GM12878 (cell line): ENCODE results near the gene LRRC27. TPM values are rescaled to one million over a fixed set of nuclear protein-coding genes. Genes with fewer than 3 reads are reported as not detected.

Experiments
- ATAC-seq: fragments of 200-7000 bp; cut with Tn5 transposase; 3 replicates; pipeline ENCODE4 v1.9.1; 2020; ENCODE audit warnings: mild to moderate bottlenecking, moderate library complexity
- BruUV-seq: library from RNA; stranded (reverse); fragments of 400-500 nt; replicated peaks from 2 replicates; lab custom pipeline; 2021; lab: Mats Ljungman, UMichigan
- CTCF ChIA-PET: fragments of 300-600 bp; sonication (Branson Sonifier 250); formaldehyde crosslinking; extraction: SDS; loops from one replicate; lab custom pipeline; 2021; ENCODE audit warnings: inconsistent platforms; lab: Yijun Ruan, JAX
- POLR2A ChIA-PET: fragments of 350-600 bp; formaldehyde crosslinking; extraction: SDS; loops from one replicate; lab custom pipeline; 2021; ENCODE audit warnings: inconsistent platforms; lab: Charles Lee
- RAD21 ChIA-PET: fragments of 300-600 bp; sonication (Branson Sonifier 250); formaldehyde crosslinking; loops from one replicate; lab custom pipeline; 2023; ENCODE audit warnings: antibody characterized with exemption; ENCODE audit not compliant: unreplicated experiment; lab: Charles Lee
- SMC1A ChIA-PET: fragments of 300-600 bp; sonication (Branson Sonifier 250); formaldehyde crosslinking; loops from one replicate; lab custom pipeline; 2023; ENCODE audit not compliant: unreplicated experiment, uncharacterized antibody; lab: Charles Lee
- DNase-seq: peaks from one replicate; pipeline ENCODE4 v3.0.0-alpha.2; 2011; ENCODE audit warnings: low read depth, low spot score
- FAIRE-seq: peaks from 3 replicates; lab custom pipeline; 2011; peaks lifted over from hg19 to GRCh38; lab: Jason Lieb, UNC
- H2AFZ ChIP-seq: 2 replicates; pipeline ENCODE4 v1.6.0; 2011; ENCODE audit warnings: low read depth, low read length, control low read depth; ENCODE audit not compliant: control insufficient read depth
- H3K27ac ChIP-seq: 2 replicates; pipeline ENCODE4 v1.5.1; 2011; ENCODE audit warnings: control low read depth; ENCODE audit not compliant: control insufficient read depth, insufficient read depth
- H3K27me3 ChIP-seq, 2 experiments: replicated peaks in 1 of 2; 2 replicates each; pipeline versions ENCODE4 v1.6.0 to v1.6.1; 2011; ENCODE audit warnings: low read length in 1 of 2; ENCODE audit not compliant: control insufficient read depth in 2 of 2, insufficient read depth in 2 of 2
- H3K36me3 ChIP-seq, 2 experiments: 2 replicates each; pipeline ENCODE4 v1.5.1; 2011; ENCODE audit warnings: low read length in 1 of 2; ENCODE audit not compliant: control insufficient read depth in 2 of 2, insufficient read depth in 2 of 2
- H3K4me1 ChIP-seq: 2 replicates; pipeline ENCODE4 v1.6.1; 2011; ENCODE audit warnings: mild to moderate bottlenecking, low read length, moderate library complexity, mixed read lengths; ENCODE audit not compliant: control insufficient read depth, insufficient read depth
- H3K4me2 ChIP-seq: 2 replicates; pipeline ENCODE4 v1.6.0; 2011; ENCODE audit warnings: control low read depth; ENCODE audit not compliant: control insufficient read depth, insufficient read depth
- H3K4me3 ChIP-seq: fragments of 200-600 bp; sonication (generic); 2 replicates; pipeline ENCODE4 v1.5.1; 2016
- H3K79me2 ChIP-seq: 2 replicates; pipeline ENCODE4 v1.6.0; 2011; ENCODE audit warnings: low read length; ENCODE audit not compliant: control insufficient read depth, insufficient read depth
- H3K9ac ChIP-seq: 2 replicates; pipeline ENCODE4 v1.8.0; 2011; ENCODE audit warnings: low read length, control low read depth, mixed read lengths; ENCODE audit not compliant: control insufficient read depth, insufficient read depth
- H3K9me3 ChIP-seq: replicated peaks from 3 replicates; pipeline ENCODE4 v1.5.1; 2011; ENCODE audit warnings: mild to moderate bottlenecking, low read length; ENCODE audit not compliant: control insufficient read depth, insufficient read depth
- H4K20me1 ChIP-seq: 2 replicates; pipeline ENCODE4 v1.6.0; 2011; ENCODE audit not compliant: control insufficient read depth, insufficient read depth
- BACH1 ChIP-seq: fragments of 450-650 bp; IDR thresholded peaks from 2 replicates; pipeline ENCODE4 v1.6.1; 2017; ENCODE audit warnings: mild to moderate bottlenecking, borderline replicate concordance
- CHD2 ChIP-seq: IDR thresholded peaks from 2 replicates; pipeline ENCODE4 v1.6.1; 2011; ENCODE audit warnings: low read depth, low read length, improper control_type of control experiment, borderline replicate concordance
- PAX8 ChIP-seq: fragments of 450-650 bp; IDR thresholded peaks from 2 replicates; pipeline ENCODE4 v1.6.1; 2017; ENCODE audit warnings: mild to moderate bottlenecking, moderate library complexity
- POLR2A ChIP-seq: IDR thresholded peaks from 2 replicates; pipeline ENCODE4 v1.6.1; 2011; ENCODE audit warnings: low read depth, mild to moderate bottlenecking, low read length
- POLR2AphosphoS5 ChIP-seq: IDR thresholded peaks from 2 replicates; pipeline ENCODE4 v1.6.1; 2011; ENCODE audit warnings: mild to moderate bottlenecking, low read length, inconsistent platforms
- TCF12 ChIP-seq: IDR thresholded peaks from 2 replicates; pipeline ENCODE4 v1.6.1; 2011; ENCODE audit warnings: low read depth, mild to moderate bottlenecking, low read length
- ZBED1 ChIP-seq: IDR thresholded peaks from 2 replicates; pipeline ENCODE4 v1.6.1; 2016; ENCODE audit warnings: borderline replicate concordance
- ZNF207 ChIP-seq: fragments of 450-650 bp; IDR thresholded peaks from 2 replicates; pipeline ENCODE4 v1.6.1; 2014; ENCODE audit warnings: antibody characterized with exemption, mild to moderate bottlenecking, borderline replicate concordance
- ZNF217 ChIP-seq: fragments of 450-650 bp; IDR thresholded peaks from 2 replicates; pipeline ENCODE4 v1.6.1; 2017; ENCODE audit warnings: antibody characterized with exemption, mild to moderate bottlenecking
- WGBS: methylation state at CpG from one replicate; pipeline ENCODE4 v1.1.6; 2016; ENCODE audit warnings: low lambda C conversion rate; ENCODE audit not compliant: insufficient replicate concordance, insufficient coverage; ENCODE audit errors: missing lambda C conversion rate; 5-methylcytosine and 5-hydroxymethylcytosine counted together
- in situ Hi-C: fragments of 300-500 bp; cut with MboI; formaldehyde crosslinking; loops from 9 replicates; pipeline ENCODE4 v1.14.3; 2018; ENCODE audit warnings: mixed read lengths
- intact Hi-C: fragments of 100-400 bp; cut with micrococcal nuclease; formaldehyde crosslinking; loops from one replicate; pipeline ENCODE4 v1.14.2; 2022; ENCODE audit not compliant: unreplicated experiment
- polyA plus RNA-seq, 11 experiments: library from polyadenylated mRNA; depleted of rRNA in 4 of 11; unstranded in 6 of 11; stranded (reverse) in 5 of 11; fragments of >200 nt; fragmentation: Nextera tagmentation in 4 of 11; fragmentation: Illumina TruSeq in 1 of 11; extraction: Ambion mirVana in 4 of 11; extraction: Trizol in 1 of 11; gene quantifications; 1 replicate in 1 of 11; 2 replicates in 10 of 11; pipeline versions ENCODE4 v1.2.1 to v1.2.3, GENCODE V29; 2011 to 2016; ENCODE audit warnings: inconsistent platforms in 2 of 11, missing spikeins in 2 of 11, low read depth in 1 of 11
- total RNA-seq, 4 experiments: library from RNA; depleted of rRNA in 3 of 4; stranded (reverse); fragments of >200 nt in 3 of 4; fragmentation: Illumina TruSeq in 1 of 4; extraction: Trizol in 1 of 4; gene quantifications; 2 replicates each; pipeline versions ENCODE4 v1.2.1 to v1.2.3, GENCODE V29; 2013 to 2021
- TF ChIP-seq, protein P1 (sequence below): fragments of 450-650 bp; IDR thresholded peaks from 2 replicates; pipeline ENCODE4 v1.6.1; 2017; ENCODE audit warnings: mild to moderate bottlenecking, moderate library complexity
- TF ChIP-seq, protein P2 (sequence below), 3 experiments: IDR thresholded peaks in 2 of 3; conservative IDR thresholded peaks in 1 of 3; 2 replicates each; pipeline ENCODE4 v1.5.1; 2011; ENCODE audit warnings: low read depth in 3 of 3, low read length in 3 of 3, mild to moderate bottlenecking in 3 of 3, control low read depth in 2 of 3, moderate library complexity in 2 of 3, inconsistent platforms in 1 of 3, mixed read lengths in 1 of 3; ENCODE audit not compliant: control insufficient read depth in 2 of 3, insufficient read depth in 1 of 3; ENCODE audit errors: extremely low read depth in 1 of 3
- TF ChIP-seq, protein P3 (sequence below): fragments of 450-650 bp; IDR thresholded peaks from 2 replicates; pipeline ENCODE4 v1.6.1; 2016; ENCODE audit warnings: mild to moderate bottlenecking, moderate library complexity, borderline replicate concordance

LRRC27 gene
- total and polyA plus RNA-seq, 10 of the 15 experiments (the other 5 are each of a cell fraction or from before 2014, with no cell fraction given) = 0.48 to 6.9 (median 4.7) TPM

DNA sequence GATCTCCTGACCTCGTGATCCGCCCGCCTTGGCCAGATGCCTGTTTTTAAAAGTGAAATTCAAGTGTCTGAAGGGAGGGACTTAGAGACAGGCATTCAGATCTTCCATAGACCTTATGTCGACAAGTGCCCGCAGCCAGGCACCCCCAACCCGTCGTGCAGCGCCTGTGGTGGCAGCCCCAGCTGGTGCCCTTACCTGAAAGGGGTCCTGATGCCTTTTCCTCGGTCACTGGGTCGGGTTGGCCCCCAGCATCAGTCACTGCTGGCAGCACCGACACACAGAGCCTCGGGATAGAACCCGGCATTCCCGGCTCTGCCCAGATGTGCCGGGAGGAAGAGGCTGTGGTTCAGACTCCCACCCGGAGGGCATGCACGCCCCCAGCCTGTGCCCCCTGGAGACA is 23.3 kb downstream of the LRRC27 start:
- CTCF ChIA-PET = interaction anchor here (0.7 kb wide), 1 partner anchor 233 kb away, joined by 3 read pairs; no protein-coding TSS in a partner anchor
- in situ Hi-C loops (no loop called here), intact Hi-C loops (no loop called here)
- Histone ChIP-seq H3K36me3 (no peaks in the 10 kb centered on the region), H3K4me1 (no peaks in the 10 kb centered on the region), H3K9ac (no peak overlapping the region), H3K79me2 (no peaks in the 10 kb centered on the region), H3K9me3 (no peaks in the 10 kb centered on the region; the same call in 2 of the 3 replicates), H3K27me3 (no peaks in the 10 kb centered on the region), H3K27ac (no peak overlapping the region), H2AFZ (no peak overlapping the region), H3K4me3 (no peak overlapping the region), H4K20me1 (no peaks in the 10 kb centered on the region), H3K4me2 (no peak overlapping the region)
- DNase-seq (no peak), ATAC-seq (no peak), FAIRE-seq (no peak)
- SMC1A ChIA-PET = no interaction called here
- RAD21 ChIA-PET = no interaction called here
- WGBS = 84% methylated on average over 16 of the region's 17 CpGs
- POLR2A ChIA-PET = no interaction called here
- no TSS peak for BruUV-seq
- TF ChIP-seq, protein P1, sequence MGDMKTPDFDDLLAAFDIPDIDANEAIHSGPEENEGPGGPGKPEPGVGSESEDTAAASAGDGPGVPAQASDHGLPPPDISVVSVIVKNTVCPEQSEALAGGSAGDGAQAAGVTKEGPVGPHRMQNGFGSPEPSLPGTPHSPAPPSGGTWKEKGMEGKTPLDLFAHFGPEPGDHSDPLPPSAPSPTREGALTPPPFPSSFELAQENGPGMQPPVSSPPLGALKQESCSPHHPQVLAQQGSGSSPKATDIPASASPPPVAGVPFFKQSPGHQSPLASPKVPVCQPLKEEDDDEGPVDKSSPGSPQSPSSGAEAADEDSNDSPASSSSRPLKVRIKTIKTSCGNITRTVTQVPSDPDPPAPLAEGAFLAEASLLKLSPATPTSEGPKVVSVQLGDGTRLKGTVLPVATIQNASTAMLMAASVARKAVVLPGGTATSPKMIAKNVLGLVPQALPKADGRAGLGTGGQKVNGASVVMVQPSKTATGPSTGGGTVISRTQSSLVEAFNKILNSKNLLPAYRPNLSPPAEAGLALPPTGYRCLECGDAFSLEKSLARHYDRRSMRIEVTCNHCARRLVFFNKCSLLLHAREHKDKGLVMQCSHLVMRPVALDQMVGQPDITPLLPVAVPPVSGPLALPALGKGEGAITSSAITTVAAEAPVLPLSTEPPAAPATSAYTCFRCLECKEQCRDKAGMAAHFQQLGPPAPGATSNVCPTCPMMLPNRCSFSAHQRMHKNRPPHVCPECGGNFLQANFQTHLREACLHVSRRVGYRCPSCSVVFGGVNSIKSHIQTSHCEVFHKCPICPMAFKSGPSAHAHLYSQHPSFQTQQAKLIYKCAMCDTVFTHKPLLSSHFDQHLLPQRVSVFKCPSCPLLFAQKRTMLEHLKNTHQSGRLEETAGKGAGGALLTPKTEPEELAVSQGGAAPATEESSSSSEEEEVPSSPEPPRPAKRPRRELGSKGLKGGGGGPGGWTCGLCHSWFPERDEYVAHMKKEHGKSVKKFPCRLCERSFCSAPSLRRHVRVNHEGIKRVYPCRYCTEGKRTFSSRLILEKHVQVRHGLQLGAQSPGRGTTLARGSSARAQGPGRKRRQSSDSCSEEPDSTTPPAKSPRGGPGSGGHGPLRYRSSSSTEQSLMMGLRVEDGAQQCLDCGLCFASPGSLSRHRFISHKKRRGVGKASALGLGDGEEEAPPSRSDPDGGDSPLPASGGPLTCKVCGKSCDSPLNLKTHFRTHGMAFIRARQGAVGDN = no peak
- TF ChIP-seq TCF12 = no peak
- TF ChIP-seq, protein P2, sequence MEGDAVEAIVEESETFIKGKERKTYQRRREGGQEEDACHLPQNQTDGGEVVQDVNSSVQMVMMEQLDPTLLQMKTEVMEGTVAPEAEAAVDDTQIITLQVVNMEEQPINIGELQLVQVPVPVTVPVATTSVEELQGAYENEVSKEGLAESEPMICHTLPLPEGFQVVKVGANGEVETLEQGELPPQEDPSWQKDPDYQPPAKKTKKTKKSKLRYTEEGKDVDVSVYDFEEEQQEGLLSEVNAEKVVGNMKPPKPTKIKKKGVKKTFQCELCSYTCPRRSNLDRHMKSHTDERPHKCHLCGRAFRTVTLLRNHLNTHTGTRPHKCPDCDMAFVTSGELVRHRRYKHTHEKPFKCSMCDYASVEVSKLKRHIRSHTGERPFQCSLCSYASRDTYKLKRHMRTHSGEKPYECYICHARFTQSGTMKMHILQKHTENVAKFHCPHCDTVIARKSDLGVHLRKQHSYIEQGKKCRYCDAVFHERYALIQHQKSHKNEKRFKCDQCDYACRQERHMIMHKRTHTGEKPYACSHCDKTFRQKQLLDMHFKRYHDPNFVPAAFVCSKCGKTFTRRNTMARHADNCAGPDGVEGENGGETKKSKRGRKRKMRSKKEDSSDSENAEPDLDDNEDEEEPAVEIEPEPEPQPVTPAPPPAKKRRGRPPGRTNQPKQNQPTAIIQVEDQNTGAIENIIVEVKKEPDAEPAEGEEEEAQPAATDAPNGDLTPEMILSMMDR (IDR thresholded peaks at IDR 0.05 in 2 of 3, conservative IDR thresholded peaks at IDR 0.05 in 1 of 3; ENCODE audit: control insufficient read depth in 2 of 3, extremely low read depth in 1 of 3, insufficient read depth in 1 of 3, low read depth in 3 of 3, low read length in 3 of 3) = no peak
- no peak for TF ChIP-seq POLR2A
- no peak for TF ChIP-seq ZBED1
- TF ChIP-seq ZNF217 = no peak
- no peak for TF ChIP-seq BACH1
- TF ChIP-seq, protein P3, sequence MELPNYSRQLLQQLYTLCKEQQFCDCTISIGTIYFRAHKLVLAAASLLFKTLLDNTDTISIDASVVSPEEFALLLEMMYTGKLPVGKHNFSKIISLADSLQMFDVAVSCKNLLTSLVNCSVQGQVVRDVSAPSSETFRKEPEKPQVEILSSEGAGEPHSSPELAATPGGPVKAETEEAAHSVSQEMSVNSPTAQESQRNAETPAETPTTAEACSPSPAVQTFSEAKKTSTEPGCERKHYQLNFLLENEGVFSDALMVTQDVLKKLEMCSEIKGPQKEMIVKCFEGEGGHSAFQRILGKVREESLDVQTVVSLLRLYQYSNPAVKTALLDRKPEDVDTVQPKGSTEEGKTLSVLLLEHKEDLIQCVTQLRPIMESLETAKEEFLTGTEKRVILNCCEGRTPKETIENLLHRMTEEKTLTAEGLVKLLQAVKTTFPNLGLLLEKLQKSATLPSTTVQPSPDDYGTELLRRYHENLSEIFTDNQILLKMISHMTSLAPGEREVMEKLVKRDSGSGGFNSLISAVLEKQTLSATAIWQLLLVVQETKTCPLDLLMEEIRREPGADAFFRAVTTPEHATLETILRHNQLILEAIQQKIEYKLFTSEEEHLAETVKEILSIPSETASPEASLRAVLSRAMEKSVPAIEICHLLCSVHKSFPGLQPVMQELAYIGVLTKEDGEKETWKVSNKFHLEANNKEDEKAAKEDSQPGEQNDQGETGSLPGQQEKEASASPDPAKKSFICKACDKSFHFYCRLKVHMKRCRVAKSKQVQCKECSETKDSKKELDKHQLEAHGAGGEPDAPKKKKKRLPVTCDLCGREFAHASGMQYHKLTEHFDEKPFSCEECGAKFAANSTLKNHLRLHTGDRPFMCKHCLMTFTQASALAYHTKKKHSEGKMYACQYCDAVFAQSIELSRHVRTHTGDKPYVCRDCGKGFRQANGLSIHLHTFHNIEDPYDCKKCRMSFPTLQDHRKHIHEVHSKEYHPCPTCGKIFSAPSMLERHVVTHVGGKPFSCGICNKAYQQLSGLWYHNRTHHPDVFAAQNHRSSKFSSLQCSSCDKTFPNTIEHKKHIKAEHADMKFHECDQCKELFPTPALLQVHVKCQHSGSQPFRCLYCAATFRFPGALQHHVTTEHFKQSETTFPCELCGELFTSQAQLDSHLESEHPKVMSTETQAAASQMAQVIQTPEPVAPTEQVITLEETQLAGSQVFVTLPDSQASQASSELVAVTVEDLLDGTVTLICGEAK = no peak
- no peak for TF ChIP-seq ZNF207
- no peak for TF ChIP-seq PAX8
- TF ChIP-seq POLR2AphosphoS5 = no peak
- no peak for TF ChIP-seq CHD2
